ENCODE data around the gene FRAT1. TPM values are rescaled to one million over a fixed set of nuclear protein-coding genes. Genes with fewer than 3 reads are reported as not detected.

FRAT1 gene
- total and polyA plus RNA-seq, 2 of the 13 experiments (the other 11 are each of a cell fraction or from before 2014, with no cell fraction given) = 1.7 to 2.3 TPM

DNA sequence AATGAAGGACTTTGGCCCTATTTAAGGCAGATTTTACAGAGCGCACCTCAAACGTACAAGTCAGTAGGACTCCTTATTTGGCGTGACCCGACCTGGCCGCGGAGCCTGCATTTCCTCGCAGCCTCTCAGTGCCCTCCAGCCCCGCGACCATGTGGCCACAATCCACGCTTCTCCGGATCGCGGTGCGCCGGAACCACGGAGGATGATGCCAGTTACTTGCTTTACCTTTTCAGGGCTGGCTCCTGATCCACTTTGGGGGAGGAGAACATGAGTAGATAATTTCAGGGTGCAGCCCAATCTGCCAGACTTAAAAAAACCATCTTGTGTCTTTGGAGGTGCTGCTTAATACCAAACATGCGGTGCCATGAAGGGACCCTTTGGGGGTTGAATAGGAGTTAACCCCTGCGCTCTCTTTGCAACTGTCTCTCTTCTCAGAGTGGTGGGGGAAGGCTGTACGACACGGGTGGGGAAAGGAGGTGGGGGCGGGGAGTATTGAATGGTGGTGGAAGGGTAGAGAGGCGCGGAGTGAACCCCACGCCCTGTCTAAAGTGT, 1.5 kb downstream of the FRAT1 start (continued):
- TF ChIP-seq ZBTB40 (IDR thresholded peaks at IDR 0.05) (no peak), ZBTB40 (CRISPR knock-in tag; IDR thresholded peaks at IDR 0.05) (no peak), KLF6 (CRISPR knock-in tag; IDR thresholded peaks at IDR 0.05) (no peak), HOXA9 (CRISPR knock-in tag; IDR thresholded peaks at IDR 0.05; ENCODE audit: borderline replicate concordance) (0 out of 2 replicates have a peak, but pooled peaks have one; percentile 34), PCBP2 (optimal IDR thresholded peaks at IDR 0.05; ENCODE audit: low read depth, low read length, poor library complexity, severe bottlenecking) (no peak), REL (CRISPR knock-in tag; conservative IDR thresholded peaks at IDR 0.05) (no peak), ZNF180 (CRISPR knock-in tag; IDR thresholded peaks at IDR 0.05; ENCODE audit: borderline replicate concordance, low read depth) (no peak), TBP (CRISPR knock-in tag; IDR thresholded peaks at IDR 0.05) (no peak), ZNF672 (CRISPR knock-in tag; IDR thresholded peaks at IDR 0.05) (peak; percentile 63; the same call in 1 of the 2 replicates), CREM (IDR thresholded peaks at IDR 0.05) (no peak), CREM (CRISPR knock-in tag; IDR thresholded peaks at IDR 0.05) (no peak), ARHGAP35 (CRISPR knock-in tag; IDR thresholded peaks at IDR 0.05; ENCODE audit: borderline replicate concordance) (no peak)

Measured in HepG2 (cell line).